ENCODE data around the gene REEP1.

REEP1 gene

DNA sequence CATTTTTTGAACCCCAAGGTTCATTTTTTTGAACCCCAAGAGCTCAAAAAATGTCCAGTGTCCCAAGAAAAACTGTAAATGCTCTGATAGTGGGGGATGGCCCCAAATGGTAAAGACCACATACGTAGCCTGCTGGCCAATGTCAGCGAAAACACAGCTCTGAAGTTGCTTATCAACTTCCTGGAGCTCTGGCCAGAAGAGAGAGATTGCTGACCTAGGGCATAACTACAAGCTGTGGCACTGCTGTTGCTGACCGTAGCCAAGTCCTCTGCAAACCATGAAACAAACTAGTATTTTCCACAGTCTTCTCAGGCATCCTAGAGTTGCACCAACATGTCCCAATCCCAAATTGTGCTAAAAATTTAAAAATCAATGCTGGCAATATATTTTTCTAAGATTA is 50.9 kb downstream of the REEP1 start:
- in situ Hi-C loops (cut with HindIII; ENCODE audit: low sequenced_read_pairs): no loop called here

DNA sequence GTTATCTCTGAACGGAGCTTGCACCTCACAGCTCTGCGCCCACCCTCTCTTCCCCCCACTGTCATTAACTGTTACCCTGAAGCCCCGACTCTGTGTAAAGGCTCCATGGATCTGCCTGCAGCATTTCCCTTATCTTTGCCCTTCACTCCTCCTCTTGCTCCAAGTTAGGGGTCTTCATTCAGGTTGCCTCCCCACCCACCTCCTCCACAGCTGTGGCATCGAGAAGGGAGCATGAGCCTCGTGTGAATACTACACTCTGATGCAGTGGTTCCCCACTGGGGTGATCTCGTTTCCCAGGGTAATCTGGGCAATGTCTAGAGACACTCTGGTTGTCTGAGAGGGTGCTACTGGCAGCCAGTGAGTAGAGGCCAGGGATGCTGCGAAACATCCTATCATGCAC is 51.4 kb downstream of the REEP1 start:
- in situ Hi-C loops (cut with HindIII; ENCODE audit: low sequenced_read_pairs): no loop called here

DNA sequence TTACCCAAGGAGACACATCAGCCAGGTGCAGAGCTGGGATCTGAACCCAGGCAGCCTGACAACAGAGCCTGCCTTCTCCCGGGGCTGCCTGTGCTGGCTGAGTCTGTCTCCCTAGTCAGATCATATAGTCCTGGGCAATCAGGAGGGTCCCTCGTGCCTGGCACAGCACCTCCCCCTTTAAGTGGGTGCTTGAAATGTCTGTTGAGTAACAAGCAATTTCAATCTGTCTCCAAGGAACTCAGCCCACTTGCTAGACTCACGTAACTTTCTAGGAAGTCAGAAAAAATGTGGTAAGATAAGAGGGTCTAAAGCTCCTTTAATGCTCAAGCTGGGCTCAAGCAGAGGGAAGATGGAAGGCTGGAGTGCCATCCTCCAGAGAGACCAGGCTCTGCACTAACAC is 51.9 kb downstream of the REEP1 start:
- in situ Hi-C loops (cut with HindIII; ENCODE audit: low sequenced_read_pairs): no loop called here

DNA sequence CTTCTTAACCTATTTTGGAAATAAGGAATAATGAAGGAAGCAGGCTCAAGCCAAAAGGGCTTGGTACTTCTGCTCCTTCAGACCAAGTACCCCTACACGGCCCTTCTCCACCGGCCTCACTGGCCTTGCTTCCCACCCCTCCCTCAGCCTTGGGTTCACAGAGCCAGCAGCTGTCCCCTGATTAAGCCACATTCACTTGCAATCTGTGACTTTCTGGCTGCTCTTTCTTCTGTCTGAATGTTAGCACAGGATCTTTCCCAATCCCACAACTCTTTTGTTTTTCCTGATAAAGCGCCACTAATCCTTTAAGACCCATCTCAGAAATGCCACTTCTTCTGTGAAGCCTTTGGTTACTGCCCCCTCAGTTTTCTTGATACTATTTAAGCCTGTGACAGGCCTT is 52.4 kb downstream of the REEP1 start:
- in situ Hi-C loops (cut with HindIII; ENCODE audit: low sequenced_read_pairs): no loop called here

DNA sequence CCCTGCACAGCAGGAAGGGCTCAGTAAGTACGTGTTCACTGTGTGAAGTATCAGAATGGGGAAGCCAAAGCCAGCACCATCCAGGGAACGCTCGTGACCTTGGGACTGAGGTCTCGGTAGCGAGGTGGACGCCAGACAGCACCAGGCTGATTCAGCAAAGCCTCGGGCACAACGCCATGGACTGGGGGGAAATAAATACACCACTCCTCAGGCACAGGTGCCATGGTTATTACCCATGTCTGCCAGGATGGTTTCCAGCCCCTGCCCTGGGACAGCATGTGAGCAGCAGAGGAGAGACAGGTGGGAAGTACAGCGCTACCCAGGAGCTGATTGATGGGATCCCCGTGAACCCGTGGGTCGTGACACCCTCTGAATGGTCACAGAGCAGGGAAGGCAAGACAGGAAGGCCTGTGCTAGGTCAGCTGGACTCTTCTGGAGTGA is 53.0 kb downstream of the REEP1 start:
- in situ Hi-C loops (cut with HindIII; ENCODE audit: low sequenced_read_pairs): no loop called here

DNA sequence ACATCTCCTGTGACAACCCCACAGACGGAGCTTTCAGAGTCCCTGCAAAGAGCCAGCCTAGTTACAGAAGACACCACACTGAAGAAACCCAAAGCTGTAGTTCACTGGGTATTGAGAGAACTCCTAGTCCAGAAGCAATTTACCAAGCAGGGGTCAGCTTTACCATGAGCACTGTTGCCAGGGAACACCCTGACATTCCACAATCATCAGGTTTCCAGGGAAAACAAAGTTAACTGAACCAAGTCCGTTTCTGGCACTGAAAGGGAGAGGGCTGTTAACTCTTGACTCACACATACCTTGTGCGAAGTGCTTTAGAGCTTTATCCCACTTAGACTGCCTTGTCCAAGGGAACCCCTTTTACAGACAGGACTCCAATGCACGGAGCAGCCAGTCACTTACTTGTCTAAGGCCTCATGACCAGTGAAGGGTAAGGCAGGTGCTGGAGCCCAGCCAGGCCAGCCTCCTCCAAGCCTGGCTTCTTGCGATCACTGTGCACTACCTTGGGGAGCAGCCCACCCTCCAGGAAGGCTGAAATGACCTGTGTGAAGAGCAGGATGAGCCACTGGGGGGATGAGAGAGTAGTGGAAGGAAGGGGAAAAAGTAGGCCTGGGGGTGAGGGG is 53.9 kb downstream of the REEP1 start:
- in situ Hi-C loops (cut with HindIII; ENCODE audit: low sequenced_read_pairs): no loop called here

DNA sequence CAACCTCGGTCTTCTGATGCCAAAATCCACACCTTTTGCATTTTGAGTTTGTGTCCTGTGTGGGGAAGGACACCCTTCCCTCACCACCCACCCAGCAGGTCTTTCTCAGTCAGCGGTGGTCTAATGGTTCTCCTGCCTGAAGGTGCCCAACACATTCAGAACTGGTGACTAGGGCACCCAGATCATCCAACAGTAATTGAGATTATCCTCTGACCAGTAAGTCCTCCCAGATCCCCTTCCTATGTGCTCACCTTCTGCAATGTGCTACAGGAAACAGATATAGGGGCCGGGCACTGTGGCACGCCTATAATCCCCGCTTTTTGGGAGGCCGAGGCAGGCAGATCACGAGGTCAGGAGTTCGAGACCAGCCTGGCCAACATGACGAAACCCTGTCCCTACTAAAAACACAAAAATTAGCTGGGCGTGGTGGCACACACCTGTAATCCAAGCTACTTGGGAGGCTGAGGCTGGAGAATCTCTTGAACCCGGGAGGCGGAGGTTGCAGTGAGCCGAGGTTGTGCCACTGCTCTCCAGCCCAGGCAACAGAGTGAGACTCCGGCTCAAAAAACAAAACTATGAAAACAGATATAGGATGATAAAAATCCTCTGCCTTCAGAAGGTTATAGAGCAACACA is 56.2 kb downstream of the REEP1 start:
- in situ Hi-C loops (cut with HindIII; ENCODE audit: low sequenced_read_pairs): no loop called here

DNA sequence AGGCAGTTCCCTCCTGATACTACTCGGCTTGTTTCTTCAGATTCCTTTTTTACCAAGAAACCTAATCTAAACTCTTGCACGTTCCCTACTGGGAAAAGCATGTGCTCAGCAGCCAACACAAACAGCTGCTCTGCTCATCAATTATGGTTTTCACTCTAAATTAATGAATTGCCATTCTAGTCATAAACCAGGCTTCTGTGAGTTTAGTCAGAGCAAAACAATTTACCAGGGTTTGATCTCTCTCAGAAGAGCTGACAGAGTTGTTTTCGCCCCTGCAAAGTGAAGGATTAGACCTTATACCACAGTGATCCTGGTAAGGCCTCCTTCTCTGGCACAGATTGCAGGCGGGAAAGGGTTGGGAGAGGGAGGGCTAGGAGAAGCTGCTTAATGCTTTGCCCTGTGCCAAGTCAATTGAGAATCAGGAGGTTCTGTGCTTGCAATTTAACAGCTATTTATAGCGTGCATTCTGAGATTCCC is 57.2 kb downstream of the REEP1 start:
- in situ Hi-C loops (cut with HindIII; ENCODE audit: low sequenced_read_pairs): no loop called here

DNA sequence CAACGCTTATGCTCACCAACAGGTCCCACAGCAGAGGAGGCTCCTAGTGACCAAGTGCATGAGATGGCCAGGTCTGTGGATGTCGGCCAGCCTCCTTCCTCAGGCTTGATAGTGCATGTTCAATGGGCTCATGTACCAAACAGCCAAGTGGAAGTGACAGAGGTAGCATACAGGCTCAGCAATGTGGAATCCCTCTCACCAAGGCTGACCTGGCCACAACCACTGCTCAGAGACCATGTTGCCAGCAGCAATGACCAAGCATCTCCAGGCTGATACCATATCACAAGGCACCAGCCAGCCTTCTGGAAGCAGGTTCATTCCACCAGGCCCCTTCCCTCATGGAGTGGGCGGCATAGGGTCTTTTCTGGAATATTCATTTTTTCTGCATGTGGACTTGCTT is 61.5 kb downstream of the REEP1 start:
- in situ Hi-C loops (cut with HindIII; ENCODE audit: low sequenced_read_pairs): no loop called here

DNA sequence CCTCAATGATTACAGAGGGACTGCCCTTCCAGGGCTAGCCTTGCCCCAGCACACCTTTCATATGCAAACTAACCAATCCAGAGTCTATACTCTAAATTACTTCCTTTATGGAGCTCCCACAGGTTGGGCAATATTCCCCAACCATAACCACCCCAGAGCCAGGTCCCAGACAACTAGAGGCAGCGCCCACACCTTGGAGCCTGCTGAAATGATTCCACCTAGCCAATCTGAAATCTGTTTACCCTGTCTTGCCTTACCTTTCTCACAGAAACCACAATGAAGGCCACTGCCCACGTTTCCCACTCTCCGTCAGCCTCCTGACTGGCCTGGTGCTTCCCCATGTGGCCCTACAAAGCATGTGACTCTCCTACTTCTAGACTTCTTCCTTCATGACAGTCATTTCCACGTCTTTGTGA is 62.0 kb downstream of the REEP1 start:
- in situ Hi-C loops (cut with HindIII; ENCODE audit: low sequenced_read_pairs): no loop called here

DNA sequence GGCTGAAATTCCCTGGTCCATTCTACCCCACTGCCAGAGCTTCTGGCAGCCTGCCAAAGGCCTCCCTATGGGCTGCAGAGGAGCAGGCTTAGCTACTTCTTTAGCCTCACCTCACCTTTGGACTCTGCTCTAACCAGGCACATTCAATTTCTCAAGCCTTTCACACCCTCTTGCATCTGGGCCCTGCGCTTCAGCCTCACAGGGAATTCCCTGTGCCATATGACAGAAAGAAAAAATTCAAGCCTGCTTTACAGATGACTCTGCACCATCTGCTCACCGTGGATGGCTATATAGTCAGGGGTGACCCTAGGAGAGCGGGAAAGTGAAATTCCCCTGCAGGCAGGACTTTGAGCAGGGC is 62.5 kb downstream of the REEP1 start:
- in situ Hi-C loops (cut with HindIII; ENCODE audit: low sequenced_read_pairs): no loop called here

DNA sequence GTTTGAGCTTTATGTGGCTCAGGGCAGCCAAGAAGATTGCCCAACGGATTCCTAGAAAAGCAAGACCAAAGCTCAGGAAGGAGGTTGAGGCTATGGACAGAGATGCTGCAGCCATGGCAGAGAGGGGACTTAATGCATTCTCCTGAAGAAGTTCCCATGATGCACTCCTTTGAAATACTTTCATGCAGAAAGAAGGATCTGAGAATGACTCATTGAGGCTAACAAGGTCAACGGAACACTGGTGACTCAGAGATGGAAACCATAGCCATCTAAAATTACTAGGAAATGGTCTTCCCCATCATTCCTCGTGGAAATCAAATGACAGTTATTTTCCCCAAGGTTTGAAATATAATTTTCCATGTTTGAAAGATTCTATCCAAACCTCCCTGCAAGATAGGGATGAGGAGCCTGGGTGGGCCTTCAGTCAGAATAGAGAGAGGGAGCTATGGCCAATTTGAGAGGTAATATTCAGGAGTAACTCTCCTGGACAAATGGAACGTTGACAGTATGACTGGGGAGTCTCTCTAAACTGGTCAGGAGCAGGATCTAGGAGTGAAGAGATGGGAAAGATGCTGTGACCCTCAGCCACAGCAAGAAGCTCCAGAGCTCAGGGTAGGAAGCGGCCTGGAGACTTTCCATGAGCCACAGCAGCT is 63.0 kb downstream of the REEP1 start:
- in situ Hi-C loops (cut with HindIII; ENCODE audit: low sequenced_read_pairs): no loop called here

DNA sequence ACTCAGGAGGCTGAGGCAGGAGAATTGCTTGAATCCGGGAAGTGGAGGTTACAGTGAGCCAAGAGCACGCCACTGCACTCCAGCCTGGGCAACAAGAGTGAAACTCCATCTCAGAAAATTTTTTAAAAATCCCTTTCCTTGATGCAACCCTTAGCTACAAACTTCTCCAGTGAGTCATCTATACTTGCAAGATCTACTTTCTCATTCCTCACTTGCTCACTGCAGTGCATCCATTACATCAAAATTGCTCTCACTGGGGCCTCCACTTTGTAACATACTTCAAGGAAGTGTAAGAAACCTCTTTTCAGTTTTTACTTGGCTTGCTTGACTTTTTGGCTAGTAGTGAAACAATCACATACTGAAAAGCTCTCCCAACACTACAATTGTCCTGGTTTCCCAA is 65.3 kb downstream of the REEP1 start:
- in situ Hi-C loops (cut with HindIII; ENCODE audit: low sequenced_read_pairs): no loop called here

DNA sequence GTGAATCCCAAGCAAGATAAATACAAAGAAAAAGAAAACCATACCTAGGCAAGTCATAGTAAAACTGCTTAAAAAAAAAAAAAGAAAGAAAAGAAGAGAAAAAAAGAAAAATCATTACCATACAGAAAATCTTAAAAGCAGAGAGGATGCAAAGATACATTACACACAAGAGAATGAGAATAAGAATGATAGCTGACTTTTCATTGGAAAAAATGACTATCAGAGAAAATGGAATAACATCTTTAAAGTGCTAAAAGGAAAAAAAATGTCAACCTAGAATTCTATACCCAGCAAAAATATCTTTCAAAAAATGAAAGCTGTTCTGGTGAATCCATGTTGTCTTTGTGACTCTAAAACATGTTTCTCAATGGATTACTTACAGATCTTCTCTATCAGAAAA is 66.2 kb downstream of the REEP1 start:
- in situ Hi-C loops (cut with HindIII; ENCODE audit: low sequenced_read_pairs): no loop called here

DNA sequence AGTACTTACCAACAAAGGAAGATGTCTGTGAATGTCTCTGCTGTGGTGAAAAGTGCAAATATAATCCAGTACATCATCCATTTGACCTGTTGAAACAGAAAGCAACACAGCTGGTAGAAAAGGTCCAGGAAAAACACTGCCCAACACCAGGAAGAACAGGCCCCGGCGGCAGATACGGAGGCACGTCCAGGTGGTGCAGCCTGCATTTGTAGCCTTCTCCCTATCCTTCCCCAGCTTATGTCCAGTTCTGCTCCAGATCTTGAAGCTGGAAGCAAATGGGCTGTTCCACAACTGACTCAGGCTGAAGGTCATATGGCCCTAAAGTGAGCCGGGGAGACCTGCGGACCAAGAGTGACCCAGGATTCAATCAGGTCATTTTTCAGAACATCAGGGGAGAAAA is 73.5 kb downstream of the REEP1 start:
- in situ Hi-C loops (cut with HindIII; ENCODE audit: low sequenced_read_pairs): no loop called here

DNA sequence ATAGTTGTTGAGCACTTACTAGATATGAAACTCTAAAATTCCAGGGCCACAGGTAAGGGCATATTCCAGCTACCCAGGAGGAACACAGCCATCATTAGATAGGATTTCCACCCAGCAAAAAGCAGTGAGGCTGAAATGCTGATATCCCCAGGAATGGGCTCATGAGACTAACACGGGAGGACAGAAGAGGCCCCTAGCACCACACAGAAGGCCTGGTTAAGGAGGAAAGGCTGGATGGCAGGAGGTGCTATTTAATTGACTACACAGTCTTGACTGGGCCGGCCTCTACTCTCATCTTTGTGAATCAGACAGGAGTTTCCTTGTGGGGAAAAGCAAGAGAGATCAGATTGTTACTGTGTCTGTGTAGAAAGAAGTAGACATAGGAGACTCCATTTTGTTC is 76.4 kb downstream of the REEP1 start:
- in situ Hi-C loops (cut with HindIII; ENCODE audit: low sequenced_read_pairs): no loop called here

DNA sequence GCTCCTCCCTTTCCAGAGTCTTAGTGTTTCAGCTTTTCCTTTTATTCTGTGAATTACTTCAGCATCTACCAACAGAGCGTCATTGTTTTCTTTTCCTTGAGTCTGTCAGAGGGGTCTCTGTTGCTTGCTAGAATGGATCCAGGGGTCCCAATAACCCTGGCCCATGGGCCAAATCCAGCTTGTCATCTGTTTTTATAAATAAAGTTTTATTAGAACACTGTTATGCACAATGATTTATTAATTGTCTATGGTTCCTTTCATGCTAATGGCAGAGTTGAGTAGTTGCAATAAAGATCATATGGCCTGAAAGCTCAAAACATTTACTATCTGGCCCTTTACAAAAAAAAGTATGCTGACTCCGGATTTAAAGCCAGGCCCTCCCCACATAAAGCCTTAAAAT is 79.3 kb downstream of the REEP1 start:
- in situ Hi-C loops (cut with HindIII; ENCODE audit: low sequenced_read_pairs): no loop called here

DNA sequence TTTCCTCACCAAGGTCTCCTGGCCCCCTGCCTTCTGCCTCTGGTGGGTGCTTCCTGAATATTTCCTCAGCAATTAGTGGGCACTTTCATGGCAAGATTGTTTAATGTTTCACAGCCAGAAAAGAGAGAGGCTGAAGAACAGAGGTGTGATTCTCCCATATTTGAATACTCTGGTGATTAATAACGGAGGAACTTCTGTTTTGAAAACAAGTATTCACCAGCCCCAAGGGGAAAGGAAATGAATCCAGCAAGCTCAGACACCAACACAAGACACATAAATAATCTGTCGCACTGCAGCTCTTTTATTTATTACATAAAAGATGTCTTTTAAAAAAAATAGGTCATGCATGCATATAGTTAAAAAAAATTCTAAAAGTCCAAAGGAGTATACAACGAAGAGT is 80.4 kb downstream of the REEP1 start:
- in situ Hi-C loops (cut with HindIII; ENCODE audit: low sequenced_read_pairs): no loop called here

DNA sequence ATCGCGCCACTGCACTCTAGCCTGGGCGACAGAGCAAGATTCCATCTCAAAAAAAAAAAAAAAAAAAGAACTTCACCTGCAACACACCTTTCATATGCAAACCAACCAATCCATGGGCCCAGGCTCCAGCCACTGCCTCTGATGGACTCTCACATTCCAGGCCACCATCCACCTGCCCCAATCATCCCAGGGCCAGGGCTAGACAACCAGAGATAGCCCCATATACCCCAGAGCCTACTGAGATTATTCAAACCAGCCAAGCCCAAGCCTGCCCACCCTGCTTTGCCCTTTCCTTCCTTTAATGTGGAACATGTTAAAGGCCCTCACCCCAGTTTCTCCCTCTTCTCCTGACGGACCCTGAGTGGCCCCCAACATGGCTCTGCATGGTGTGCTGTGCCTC is 81.1 kb downstream of the REEP1 start:
- in situ Hi-C loops (cut with HindIII; ENCODE audit: low sequenced_read_pairs): no loop called here

DNA sequence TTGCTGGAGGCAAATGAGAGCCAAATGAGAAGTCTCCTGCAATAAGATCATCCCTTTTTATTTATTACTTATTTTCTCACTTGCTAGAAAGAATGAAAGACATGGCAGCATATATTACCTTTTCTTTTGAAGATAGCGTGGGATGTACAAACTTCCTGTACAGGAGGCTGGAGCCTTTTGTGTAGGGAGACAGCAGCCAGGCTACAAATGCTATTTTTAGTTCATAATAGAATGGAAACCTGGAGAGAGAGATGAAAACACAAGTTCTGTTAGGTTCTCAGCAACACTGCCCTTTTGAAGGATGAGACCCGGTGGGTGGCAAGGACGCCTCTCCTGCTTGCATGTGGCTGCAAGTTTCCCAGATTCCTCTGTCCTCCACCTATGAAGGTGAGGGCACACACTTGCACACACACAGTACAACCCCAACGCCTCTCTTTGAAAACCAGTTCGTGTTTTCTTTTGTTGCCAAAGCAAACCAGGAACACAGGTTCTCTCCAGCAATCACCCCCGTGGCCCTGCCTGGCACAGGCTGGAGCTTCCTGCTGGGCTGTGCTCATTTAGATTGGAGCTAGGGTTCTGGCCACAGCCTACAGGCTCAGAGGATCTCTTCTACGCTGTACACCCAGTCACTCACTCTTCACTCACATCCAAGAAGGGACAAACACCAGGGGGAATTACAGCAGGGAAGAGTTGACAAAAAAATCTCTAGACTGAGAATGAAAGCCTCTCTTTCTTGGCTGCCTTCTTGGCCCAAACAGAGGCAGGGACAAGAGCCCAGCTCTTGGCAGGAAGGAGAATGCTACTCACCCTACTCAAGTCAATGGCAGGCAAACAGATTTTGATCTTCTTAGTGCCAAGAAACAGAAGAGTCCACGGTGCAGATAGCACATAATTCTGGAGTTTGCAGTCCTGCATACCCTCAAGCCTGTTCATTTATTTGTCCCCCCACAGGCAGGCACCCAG is 82.6 kb downstream of the REEP1 start:
- in situ Hi-C loops (cut with HindIII; ENCODE audit: low sequenced_read_pairs): no loop called here

DNA sequence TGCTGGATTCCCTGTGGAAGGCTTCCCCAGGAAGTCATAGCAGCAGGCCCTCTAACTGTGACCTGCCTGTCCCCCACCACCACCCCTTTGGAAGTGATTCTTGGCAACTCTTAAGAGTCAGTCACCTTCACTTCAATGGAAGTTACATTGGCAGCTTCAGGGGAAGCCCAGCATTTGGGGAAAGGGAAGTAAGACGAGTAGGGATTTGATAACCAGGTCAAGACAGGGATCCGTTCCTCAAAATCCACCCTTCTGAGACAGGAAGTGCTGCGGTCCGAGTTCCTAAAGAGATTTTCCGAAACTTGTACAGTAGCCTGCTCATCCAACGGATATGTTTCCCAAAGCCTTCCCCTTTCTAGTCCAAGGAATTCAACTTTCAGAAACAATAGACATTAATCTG is 84.0 kb downstream of the REEP1 start:
- in situ Hi-C loops (cut with HindIII; ENCODE audit: low sequenced_read_pairs): no loop called here

Measured in endothelial cell of hepatic sinusoid (primary cell).